WTC11 (cell line): ENCODE results near the gene ANKRD13D.

ENCODE experiments used
- ATF1 ChIP-seq: sonication (generic); formaldehyde crosslinking; IDR thresholded peaks from 2 replicates; pipeline ENCODE4 v1.8.1; 2023; ENCODE audit warnings: mild to moderate bottlenecking, moderate library complexity, missing genetic modification reagents
- CREB1 ChIP-seq: sonication (generic); formaldehyde crosslinking; IDR thresholded peaks from 2 replicates; pipeline ENCODE4 v1.8.0; 2023; ENCODE audit warnings: mild to moderate bottlenecking, missing genetic modification reagents
- FOXJ3 ChIP-seq: sonication (generic); formaldehyde crosslinking; IDR thresholded peaks from 2 replicates; pipeline ENCODE4 v1.9.0; 2021; ENCODE audit warnings: missing genetic modification reagents, mild to moderate bottlenecking, borderline replicate concordance
- GRHL2 ChIP-seq: fragments of 250-450 bp; sonication (Bioruptor Pico); IDR thresholded peaks from 2 replicates; pipeline ENCODE4 v1.8.0; 2022; ENCODE audit warnings: mild to moderate bottlenecking, moderate library complexity; ENCODE audit not compliant: insufficient replicate concordance, severe bottlenecking
- IRF2 ChIP-seq: sonication (generic); formaldehyde crosslinking; IDR thresholded peaks from 2 replicates; pipeline ENCODE4 v1.8.0; 2022; ENCODE audit warnings: low read depth, missing genetic modification reagents, borderline replicate concordance
- JUN ChIP-seq: sonication (generic); formaldehyde crosslinking; IDR thresholded peaks from 2 replicates; pipeline ENCODE4 v1.8.0; 2023; ENCODE audit warnings: mild to moderate bottlenecking, missing genetic modification reagents
- PRDM15 ChIP-seq: sonication (generic); formaldehyde crosslinking; IDR thresholded peaks from 2 replicates; pipeline ENCODE4 v1.8.0; 2022; ENCODE audit warnings: missing genetic modification reagents
- SMAD4 ChIP-seq: sonication (generic); formaldehyde crosslinking; IDR thresholded peaks from 2 replicates; pipeline ENCODE4 v1.8.0; 2022; ENCODE audit warnings: mild to moderate bottlenecking, missing genetic modification reagents
- TP53 ChIP-seq: sonication (generic); formaldehyde crosslinking; IDR thresholded peaks from 2 replicates; pipeline ENCODE4 v1.8.1; 2023; ENCODE audit warnings: mild to moderate bottlenecking, missing genetic modification reagents
- ZBTB21 ChIP-seq: sonication (generic); formaldehyde crosslinking; IDR thresholded peaks from 2 replicates; pipeline ENCODE4 v1.8.1; 2023; ENCODE audit warnings: mild to moderate bottlenecking, missing genetic modification reagents, borderline replicate concordance
- ZNF138 ChIP-seq: sonication (generic); formaldehyde crosslinking; conservative IDR thresholded peaks from 2 replicates; pipeline ENCODE4 v1.8.1; 2022; ENCODE audit warnings: mild to moderate bottlenecking, moderate library complexity, missing genetic modification reagents
- TF ChIP-seq, protein P1 (sequence below): fragments of 200-600 bp; IDR thresholded peaks from 2 replicates; pipeline ENCODE4 v1.8.0; 2022; ENCODE audit warnings: antibody characterized with exemption
- TF ChIP-seq, protein P2 (sequence below): fragments of 250-450 bp; sonication (Bioruptor Pico); IDR thresholded peaks from 2 replicates; pipeline ENCODE4 v1.9.0; 2021; ENCODE audit warnings: mild to moderate bottlenecking
- TF ChIP-seq, protein P3 (sequence below): sonication (generic); formaldehyde crosslinking; IDR thresholded peaks from 2 replicates; pipeline ENCODE4 v1.8.1; 2023; ENCODE audit warnings: mild to moderate bottlenecking, missing genetic modification reagents, moderate library complexity

DNA sequence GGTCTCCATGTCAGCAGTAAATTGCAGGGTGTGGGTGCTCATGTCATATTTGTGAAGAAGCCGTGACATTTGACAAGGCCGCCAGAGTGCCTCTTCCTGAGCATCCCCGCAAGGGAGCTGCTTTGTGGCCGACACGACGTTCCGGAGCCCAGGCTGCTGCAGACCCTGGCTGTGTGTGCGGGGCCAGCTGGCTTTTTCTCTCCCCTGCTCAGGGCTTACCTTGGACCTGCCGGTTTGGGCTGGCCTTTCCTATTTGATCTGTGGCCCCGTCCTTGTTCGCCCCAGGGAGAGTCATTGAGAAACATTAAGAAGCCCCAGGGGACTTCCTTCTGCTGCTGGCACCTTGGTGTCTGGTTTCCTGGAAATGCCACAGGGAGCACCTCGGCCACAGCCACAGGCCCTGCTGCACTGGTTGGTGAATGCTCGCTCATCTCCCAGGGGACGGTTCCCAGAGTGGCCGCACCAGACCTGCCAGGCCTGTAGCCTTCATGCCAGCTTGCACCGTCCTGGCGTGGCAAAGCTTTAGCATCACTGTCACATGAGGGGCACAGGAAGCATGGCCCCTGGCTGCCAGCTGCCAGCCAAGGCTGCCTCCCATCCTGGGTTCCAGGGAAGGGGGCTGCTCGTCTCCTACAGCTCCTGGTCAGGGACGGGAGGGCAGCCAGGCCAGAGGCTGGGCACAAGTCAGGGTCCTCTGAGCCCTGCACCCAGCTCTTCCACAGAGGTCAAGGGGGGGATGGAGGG is 17.4 kb upstream of the ANKRD13D start:
- TF ChIP-seq, protein P1, sequence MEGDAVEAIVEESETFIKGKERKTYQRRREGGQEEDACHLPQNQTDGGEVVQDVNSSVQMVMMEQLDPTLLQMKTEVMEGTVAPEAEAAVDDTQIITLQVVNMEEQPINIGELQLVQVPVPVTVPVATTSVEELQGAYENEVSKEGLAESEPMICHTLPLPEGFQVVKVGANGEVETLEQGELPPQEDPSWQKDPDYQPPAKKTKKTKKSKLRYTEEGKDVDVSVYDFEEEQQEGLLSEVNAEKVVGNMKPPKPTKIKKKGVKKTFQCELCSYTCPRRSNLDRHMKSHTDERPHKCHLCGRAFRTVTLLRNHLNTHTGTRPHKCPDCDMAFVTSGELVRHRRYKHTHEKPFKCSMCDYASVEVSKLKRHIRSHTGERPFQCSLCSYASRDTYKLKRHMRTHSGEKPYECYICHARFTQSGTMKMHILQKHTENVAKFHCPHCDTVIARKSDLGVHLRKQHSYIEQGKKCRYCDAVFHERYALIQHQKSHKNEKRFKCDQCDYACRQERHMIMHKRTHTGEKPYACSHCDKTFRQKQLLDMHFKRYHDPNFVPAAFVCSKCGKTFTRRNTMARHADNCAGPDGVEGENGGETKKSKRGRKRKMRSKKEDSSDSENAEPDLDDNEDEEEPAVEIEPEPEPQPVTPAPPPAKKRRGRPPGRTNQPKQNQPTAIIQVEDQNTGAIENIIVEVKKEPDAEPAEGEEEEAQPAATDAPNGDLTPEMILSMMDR: no peak
- no peak for TF ChIP-seq FOXJ3
- TF ChIP-seq CREB1: no peak
- no peak for TF ChIP-seq ZNF138
- no peak for TF ChIP-seq ZBTB21 (CRISPR knock-in tag)
- TF ChIP-seq, protein P2, sequence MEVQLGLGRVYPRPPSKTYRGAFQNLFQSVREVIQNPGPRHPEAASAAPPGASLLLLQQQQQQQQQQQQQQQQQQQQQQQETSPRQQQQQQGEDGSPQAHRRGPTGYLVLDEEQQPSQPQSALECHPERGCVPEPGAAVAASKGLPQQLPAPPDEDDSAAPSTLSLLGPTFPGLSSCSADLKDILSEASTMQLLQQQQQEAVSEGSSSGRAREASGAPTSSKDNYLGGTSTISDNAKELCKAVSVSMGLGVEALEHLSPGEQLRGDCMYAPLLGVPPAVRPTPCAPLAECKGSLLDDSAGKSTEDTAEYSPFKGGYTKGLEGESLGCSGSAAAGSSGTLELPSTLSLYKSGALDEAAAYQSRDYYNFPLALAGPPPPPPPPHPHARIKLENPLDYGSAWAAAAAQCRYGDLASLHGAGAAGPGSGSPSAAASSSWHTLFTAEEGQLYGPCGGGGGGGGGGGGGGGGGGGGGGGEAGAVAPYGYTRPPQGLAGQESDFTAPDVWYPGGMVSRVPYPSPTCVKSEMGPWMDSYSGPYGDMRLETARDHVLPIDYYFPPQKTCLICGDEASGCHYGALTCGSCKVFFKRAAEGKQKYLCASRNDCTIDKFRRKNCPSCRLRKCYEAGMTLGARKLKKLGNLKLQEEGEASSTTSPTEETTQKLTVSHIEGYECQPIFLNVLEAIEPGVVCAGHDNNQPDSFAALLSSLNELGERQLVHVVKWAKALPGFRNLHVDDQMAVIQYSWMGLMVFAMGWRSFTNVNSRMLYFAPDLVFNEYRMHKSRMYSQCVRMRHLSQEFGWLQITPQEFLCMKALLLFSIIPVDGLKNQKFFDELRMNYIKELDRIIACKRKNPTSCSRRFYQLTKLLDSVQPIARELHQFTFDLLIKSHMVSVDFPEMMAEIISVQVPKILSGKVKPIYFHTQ (CRISPR knock-in tag): no peak
- no peak for TF ChIP-seq IRF2
- TF ChIP-seq GRHL2 (CRISPR knock-in tag): no peak
- no peak for TF ChIP-seq ATF1 (CRISPR knock-in tag)
- TF ChIP-seq, protein P3, sequence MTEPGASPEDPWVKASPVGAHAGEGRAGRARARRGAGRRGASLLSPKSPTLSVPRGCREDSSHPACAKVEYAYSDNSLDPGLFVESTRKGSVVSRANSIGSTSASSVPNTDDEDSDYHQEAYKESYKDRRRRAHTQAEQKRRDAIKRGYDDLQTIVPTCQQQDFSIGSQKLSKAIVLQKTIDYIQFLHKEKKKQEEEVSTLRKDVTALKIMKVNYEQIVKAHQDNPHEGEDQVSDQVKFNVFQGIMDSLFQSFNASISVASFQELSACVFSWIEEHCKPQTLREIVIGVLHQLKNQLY (CRISPR knock-in tag): no peak
- TF ChIP-seq JUN (CRISPR knock-in tag): no peak
- TF ChIP-seq PRDM15 (CRISPR knock-in tag): no peak
- no peak for TF ChIP-seq SMAD4
- TF ChIP-seq TP53 (CRISPR knock-in tag): no peak
